SK-N-SH treated with all-trans-retinoic acid at 6 μM for 48 hours (cell line): ENCODE data around the gene LHCGR.

Experiments used
- CREB5 ChIP-seq: fragments of 250-450 bp; sonication (Bioruptor Pico); IDR thresholded peaks from 2 replicates; pipeline ENCODE4 v1.5.1; 2020; ENCODE audit warnings: low read depth, mild to moderate bottlenecking, moderate library complexity
- ISL1 ChIP-seq: fragments of 250-450 bp; sonication (Bioruptor Pico); IDR thresholded peaks from 2 replicates; pipeline ENCODE4 v2.1.2; 2022; ENCODE audit warnings: mild to moderate bottlenecking, moderate library complexity
- ZNF70 ChIP-seq: fragments of 450-650 bp; formaldehyde crosslinking; IDR thresholded peaks from 2 replicates; pipeline ENCODE4 v1.5.0; 2020; ENCODE audit warnings: mild to moderate bottlenecking, moderate library complexity
- ZNF8 ChIP-seq: fragments of 450-650 bp; formaldehyde crosslinking; IDR thresholded peaks from 2 replicates; pipeline ENCODE4 v1.5.0; 2020; ENCODE audit warnings: mild to moderate bottlenecking, moderate library complexity

DNA sequence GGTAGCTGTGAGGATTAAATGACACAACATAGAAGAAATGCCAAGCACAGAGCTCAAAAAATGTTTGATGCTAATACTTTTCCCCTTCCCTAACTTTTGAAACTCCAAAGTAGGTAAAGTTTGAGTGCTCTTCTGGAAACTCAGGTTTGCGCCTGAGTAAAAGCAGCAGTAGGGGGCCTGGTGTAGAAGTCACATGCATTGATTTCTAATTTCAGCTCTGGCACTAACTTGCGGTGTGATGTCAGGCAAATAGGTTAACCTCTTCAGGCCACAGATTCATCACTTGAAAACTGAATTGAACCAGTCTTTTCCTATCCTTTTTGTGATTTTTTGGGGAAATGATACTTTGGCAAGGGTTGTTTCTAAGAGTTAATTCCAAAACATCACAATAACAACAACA lies 27.2 kb downstream of the LHCGR start:
- TF ChIP-seq CREB5 (CRISPR knock-in tag) (no peak), ISL1 (CRISPR knock-in tag) (no peak), ZNF70 (CRISPR knock-in tag) (no peak), ZNF8 (no peak)
